IPS DF 6.9 (cell line): ENCODE measurements around the gene NAT8L.
"Not testable (repeated sequence)": the region's sequence is repeated elsewhere in the genome, so short reads cannot be mapped to it uniquely, and the experiment has no call there.

Experiments used
- DNase-seq: peaks from one replicate; pipeline ENCODE4 v3.0.0-alpha.2; 2013; ENCODE audit warnings: low read depth, low spot score
- H3K27ac ChIP-seq: one replicate; pipeline ENCODE4 v1.5.1; 2013; ENCODE audit warnings: low read length, control low read depth
- H3K27me3 ChIP-seq: 2 replicates; pipeline ENCODE4 v1.6.1; 2013; ENCODE audit warnings: mild to moderate bottlenecking, low read length; ENCODE audit not compliant: control insufficient read depth, insufficient read depth
- H3K36me3 ChIP-seq: 2 replicates; pipeline ENCODE4 v1.6.1; 2013; ENCODE audit warnings: low read length; ENCODE audit not compliant: control insufficient read depth, insufficient read depth
- H3K4me1 ChIP-seq: 2 replicates; pipeline ENCODE4 v1.6.1; 2013; ENCODE audit warnings: low read length; ENCODE audit not compliant: control insufficient read depth, insufficient read depth
- H3K4me3 ChIP-seq: 2 replicates; pipeline ENCODE4 v1.5.1; 2013; ENCODE audit warnings: mild to moderate bottlenecking, low read length
- H3K9me3 ChIP-seq: 2 replicates; pipeline ENCODE4 v1.6.1; 2013; ENCODE audit warnings: low read length, inconsistent platforms; ENCODE audit not compliant: control insufficient read depth, insufficient read depth
- WGBS: extraction: QIAGEN DNeasy Blood & Tissue Kit; methylation state at CpG from one replicate; pipeline ENCODE4 v1.1.7; 2013; ENCODE audit warnings: mixed read lengths, missing lambda C conversion rate; ENCODE audit not compliant: insufficient read length, insufficient coverage; 5-methylcytosine and 5-hydroxymethylcytosine counted together

Gene NAT8L

GRCh38 chr4:2059046-2059725, at the start of gene NAT8L:
Gene NAT8L (plus strand): TSS chr4:2059327. CDS start chr4:2059512, 185 bp downstream.
- no peak for DNase-seq
- Histone ChIP-seq H3K4me1 (peaks cover 4% of the 10 kb centered on the region; the same call in 1 of the 2 replicates), H3K4me3 (peak within 1 kb of the TSS; percentile 58), H3K36me3 (no peaks in the 10 kb centered on the region; the same call in 1 of the 2 replicates), H3K27ac (no peak within 1 kb of the TSS), H3K9me3 (no peaks in the 10 kb centered on the region), H3K27me3 (peaks cover 21% of the 10 kb centered on the region)
- WGBS: no CpG with 5 or more reads among the region's 119 CpGs

DNA sequence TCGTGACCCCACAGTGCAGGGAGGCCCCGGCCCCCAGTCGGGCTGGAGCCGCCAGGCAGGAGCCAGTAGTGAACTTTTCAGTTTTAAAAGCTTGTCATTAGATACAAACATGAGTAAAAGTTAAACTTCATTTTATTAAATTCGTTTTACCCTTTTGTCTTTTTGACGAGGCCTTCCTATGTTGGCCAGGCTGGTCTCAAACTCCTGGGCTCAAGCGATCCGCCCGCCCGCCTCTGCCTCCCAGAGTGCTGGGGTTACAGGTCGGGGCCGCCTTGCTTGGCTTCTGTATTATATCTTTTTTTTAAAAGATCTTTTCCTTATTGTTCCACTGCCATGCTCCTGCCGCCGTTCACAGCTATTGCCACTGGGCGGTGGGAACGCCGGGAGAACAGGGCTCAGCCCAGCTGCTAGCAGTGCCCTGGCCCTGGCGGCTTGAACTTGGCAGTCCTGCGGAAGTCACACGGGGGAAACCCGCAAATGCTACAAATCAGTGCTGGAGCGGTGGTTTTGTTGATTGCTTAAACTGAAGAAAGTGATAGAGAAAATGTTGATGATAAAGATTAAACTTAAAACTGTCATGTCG, 49.4 kb upstream of the NAT8L start:
- DNase-seq: no peak
- Histone ChIP-seq H3K27me3 (no peaks in the 10 kb centered on the region), H3K27ac (no peak overlapping the region), H3K4me3 (peak overlapping the region; percentile 97; the same call in 1 of the 2 replicates), H3K9me3 (no peaks in the 10 kb centered on the region), H3K4me1 (peaks cover 2% of the 10 kb centered on the region; the same call in 1 of the 2 replicates), H3K36me3 (no peaks in the 10 kb centered on the region)
- WGBS: no CpG with 5 or more reads among the region's 23 CpGs

GRCh38 chr4:2011583-2011982, 47.5 kb upstream of the NAT8L start:
- WGBS: no CpG with 5 or more reads among the region's 3 CpGs
- Histone ChIP-seq H3K4me1 (peaks cover 2% of the 10 kb centered on the region; the same call in 1 of the 2 replicates), H3K27me3 (no peaks in the 10 kb centered on the region), H3K4me3 (no peak overlapping the region), H3K36me3 (no peaks in the 10 kb centered on the region), H3K9me3 (no peaks in the 10 kb centered on the region), H3K27ac (no peak overlapping the region)
- no peak for DNase-seq

- H3K4me1 ChIP-seq: no peaks in the 10 kb centered on the region
- H3K9me3 ChIP-seq: no peaks in the 10 kb centered on the region
- H3K36me3 ChIP-seq: no peaks in the 10 kb centered on the region
- H3K27ac ChIP-seq: no peak overlapping the region
- H3K4me3 ChIP-seq: no peak overlapping the region
- DNase-seq: no peak
- no CpG with 5 or more reads among the region's 4 CpGs for WGBS
- H3K27me3 ChIP-seq: no peaks in the 10 kb centered on the region
Measured at GRCh38 chr4:2015008-2015407, 44.1 kb upstream of the NAT8L start.

DNA sequence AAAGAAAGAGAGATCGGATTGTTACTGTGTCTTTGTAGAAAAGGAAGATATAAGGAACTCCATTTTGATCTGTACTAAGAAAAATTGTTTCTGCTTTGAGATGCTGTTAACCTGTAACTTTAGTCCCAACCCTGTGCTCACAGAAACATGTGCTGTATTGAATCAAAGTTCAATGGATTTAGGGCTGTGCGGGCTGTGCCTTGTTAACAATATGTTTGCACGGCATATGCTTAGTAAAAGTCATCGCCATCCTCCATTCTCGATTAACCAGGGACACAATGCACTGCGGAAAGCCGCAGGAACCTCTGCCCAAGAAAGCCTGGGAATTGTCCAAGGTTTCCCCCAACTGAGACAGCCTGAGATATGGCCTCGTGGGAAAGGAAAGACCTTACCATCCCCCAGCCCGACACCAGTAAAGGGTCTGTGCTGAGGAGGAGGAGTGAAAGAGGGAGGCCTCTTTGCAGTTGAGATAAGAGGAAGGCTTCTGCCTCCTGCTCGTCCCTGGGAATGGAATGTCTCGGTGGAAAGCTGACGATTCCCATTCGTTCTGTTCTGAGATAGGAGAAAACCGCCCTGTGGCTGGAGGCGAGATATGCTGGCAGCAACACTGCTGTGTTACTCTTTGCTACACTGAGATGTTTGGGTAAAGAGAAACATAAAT, 37.6 kb upstream of the NAT8L start:
- not testable (repeated sequence) for H3K9me3 ChIP-seq, H3K27me3 ChIP-seq, H3K36me3 ChIP-seq, H3K4me1 ChIP-seq, DNase-seq, H3K27ac ChIP-seq, H3K4me3 ChIP-seq
- no CpG with 5 or more reads among the region's 15 CpGs for WGBS

DNA sequence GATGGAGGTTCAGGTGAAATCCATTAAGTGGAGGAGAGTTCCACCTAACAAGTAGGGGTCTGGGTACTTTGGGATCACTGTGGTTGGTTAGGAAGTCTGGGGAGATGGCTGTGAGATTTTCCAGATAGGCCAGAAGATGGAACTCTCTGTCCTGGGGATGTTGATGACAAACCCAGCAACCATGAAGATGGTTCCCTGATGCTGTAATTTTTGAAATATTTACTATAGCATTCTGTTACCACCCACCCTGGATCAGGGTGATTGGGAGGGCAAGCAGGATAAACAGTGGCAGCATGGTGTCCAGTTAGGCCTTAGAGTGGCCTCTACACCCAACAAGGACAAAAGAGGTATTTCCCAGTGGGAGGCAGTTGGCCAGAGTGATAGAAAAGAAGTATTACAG, 34.4 kb upstream of the NAT8L start:
- DNase-seq: no peak
- H3K4me3 ChIP-seq: no peak overlapping the region

GRCh38 chr4:2025817-2026216, 33.3 kb upstream of the NAT8L start:
- H3K27ac ChIP-seq: no peak overlapping the region
- H3K27me3 ChIP-seq: no peaks in the 10 kb centered on the region
- no peaks in the 10 kb centered on the region for H3K4me1 ChIP-seq
- DNase-seq: no peak
- no peak overlapping the region for H3K4me3 ChIP-seq
- H3K9me3 ChIP-seq: peaks cover 2% of the 10 kb centered on the region; the same call in 1 of the 2 replicates
- H3K36me3 ChIP-seq: no peaks in the 10 kb centered on the region

More for the DNA sequence above, 34.4 kb upstream of the NAT8L start:
- Histone ChIP-seq H3K9me3 (peaks cover 2% of the 10 kb centered on the region; the same call in 1 of the 2 replicates), H3K36me3 (no peaks in the 10 kb centered on the region), H3K27me3 (no peaks in the 10 kb centered on the region), H3K27ac (no peak overlapping the region), H3K4me1 (no peaks in the 10 kb centered on the region)

- H3K27me3 ChIP-seq, H3K27ac ChIP-seq, H3K4me1 ChIP-seq, H3K9me3 ChIP-seq, DNase-seq, H3K4me3 ChIP-seq, H3K36me3 ChIP-seq: not testable (repeated sequence)
- no CpG with 5 or more reads among the region's 4 CpGs for WGBS
Measured at GRCh38 chr4:2027120-2027519, 32.0 kb upstream of the NAT8L start.

DNA sequence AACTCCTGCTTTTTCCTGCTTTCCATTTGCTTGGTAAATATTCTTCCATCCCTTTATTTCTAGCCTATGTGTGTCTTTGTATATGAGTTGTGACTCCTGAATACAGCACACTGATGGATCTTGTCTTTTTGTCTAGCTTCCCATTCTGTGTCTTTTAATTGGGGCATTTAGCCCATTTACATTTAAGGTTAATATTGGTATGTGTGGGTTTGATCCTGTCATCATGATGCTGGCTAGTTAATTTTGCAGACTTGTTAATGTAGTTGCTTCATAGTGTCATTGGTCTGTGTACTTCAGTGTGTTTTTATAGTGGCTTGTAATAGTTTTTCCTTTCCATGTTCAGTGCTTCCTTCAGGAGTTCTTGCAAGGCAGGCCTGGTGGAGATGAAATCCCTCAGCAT, 28.0 kb upstream of the NAT8L start:
- not testable (repeated sequence) for DNase-seq, H3K9me3 ChIP-seq, H3K4me1 ChIP-seq

DNA sequence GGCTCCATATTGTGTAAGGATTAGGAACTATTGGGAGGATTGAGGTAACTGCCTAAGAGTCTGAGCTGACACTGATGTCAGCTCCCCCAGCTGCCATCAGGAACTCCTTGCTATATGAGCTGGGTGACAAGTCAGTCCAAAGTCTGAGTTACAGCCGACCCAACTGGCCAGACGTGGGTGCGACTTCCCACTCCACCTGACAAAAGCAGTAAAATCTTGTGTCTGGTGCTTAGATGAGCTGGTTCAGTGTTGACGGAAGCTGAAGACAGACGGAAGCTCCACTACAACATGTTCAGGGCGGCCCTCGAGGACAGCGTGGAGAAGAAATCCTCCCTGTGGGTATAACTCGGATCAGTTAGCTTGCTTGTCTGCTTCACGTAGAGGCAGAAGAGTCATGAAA, 22.8 kb upstream of the NAT8L start:
- Histone ChIP-seq H3K27me3 (peaks cover 9% of the 10 kb centered on the region; the same call in 1 of the 2 replicates), H3K4me3 (no peak overlapping the region), H3K27ac (no peak overlapping the region), H3K4me1 (no peaks in the 10 kb centered on the region), H3K36me3 (no peaks in the 10 kb centered on the region; the same call in 1 of the 2 replicates), H3K9me3 (no peaks in the 10 kb centered on the region)
- no peak for DNase-seq
- no CpG with 5 or more reads among the region's 10 CpGs for WGBS

More for the DNA sequence above, 28.0 kb upstream of the NAT8L start:
- H3K4me3 ChIP-seq, H3K27me3 ChIP-seq, H3K36me3 ChIP-seq, H3K27ac ChIP-seq: not testable (repeated sequence)
